Lower lobe of right lung (tissue), 2 donors: ENCODE data around the gene SLC16A13. TPM values are rescaled to one million over a fixed set of nuclear protein-coding genes. Genes with fewer than 3 reads are reported as not detected.
A peak's percentile ranks its signal among the peaks of the same experiment; 100 is the strongest.

Experiments used
- ATAC-seq, 2 donors: fragments of 200-7000 bp; cut with Tn5 transposase; one replicate each; pipeline ENCODE4 v1.9.1; 2020 to 2022; ENCODE audit warnings: mild to moderate bottlenecking in 2 of 2, moderate library complexity in 2 of 2
- DNase-seq: peaks from one replicate; pipeline ENCODE4 v3.0.0-alpha.2; 2020
- H3K27ac ChIP-seq: fragments of 200-600 bp; one replicate; pipeline ENCODE4 v1.8.0; 2022
- H3K27me3 ChIP-seq: fragments of 200-600 bp; one replicate; pipeline ENCODE4 v1.8.0; 2022; ENCODE audit warnings: low read depth
- H3K36me3 ChIP-seq: fragments of 200-600 bp; one replicate; pipeline ENCODE4 v1.8.0; 2022; ENCODE audit warnings: mild to moderate bottlenecking
- H3K4me1 ChIP-seq: fragments of 200-600 bp; one replicate; pipeline ENCODE4 v1.8.0; 2022
- H3K4me3 ChIP-seq: fragments of 200-600 bp; one replicate; pipeline ENCODE4 v1.8.0; 2022; ENCODE audit warnings: mild to moderate bottlenecking
- H3K9me3 ChIP-seq: fragments of 200-600 bp; one replicate; pipeline ENCODE4 v1.8.0; 2022
- CTCF ChIP-seq: fragments of 200-600 bp; IDR thresholded peaks from one replicate; pipeline ENCODE4 v1.8.0; 2022; ENCODE audit warnings: antibody characterized with exemption, mild to moderate bottlenecking
- intact Hi-C: fragments of 100-400 bp; cut with DNase I; formaldehyde crosslinking; loops from one replicate; pipeline ENCODE4 v1.11.0; 2022
- total RNA-seq: library from RNA; stranded (reverse); fragmentation: NEBNext Ultra II Directional; extraction: Animal tissue kit (Norgen Biotek cat#: 25700); gene quantifications from one replicate; pipeline ENCODE4 v1.2.1, GENCODE V29; 2021
- donor health status: DM: no; HTN: yes; CAD: no; lungs with severe emphysema.

Gene SLC16A13
- total RNA-seq, 1 donor from 2014 or later = 9.9 TPM

- no peak overlapping the region for H3K27ac ChIP-seq
- ATAC-seq (no peak), DNase-seq (no peak)
- peaks cover 61% of the 10 kb centered on the region for H3K4me1 ChIP-seq
- H3K4me3 ChIP-seq = no peak overlapping the region
- intact Hi-C loops = no loop called here
- no peak for TF ChIP-seq CTCF
- peaks cover 15% of the 10 kb centered on the region for H3K36me3 ChIP-seq
- no peaks in the 10 kb centered on the region for H3K27me3 ChIP-seq
- H3K9me3 ChIP-seq = no peaks in the 10 kb centered on the region
These were observed 19.4 kb upstream of the SLC16A13 start for GRCh38 chr17:7016418-7016817.

- H3K27ac ChIP-seq = peak overlapping the region; percentile 85
- TF ChIP-seq CTCF = no peak
- DNase-seq (no peak), ATAC-seq (no peak)
- peaks cover 15% of the 10 kb centered on the region for H3K36me3 ChIP-seq
- H3K9me3 ChIP-seq = no peaks in the 10 kb centered on the region
- no peaks in the 10 kb centered on the region for H3K27me3 ChIP-seq
- H3K4me3 ChIP-seq = peak overlapping the region; percentile 55
- H3K4me1 ChIP-seq = peaks cover 65% of the 10 kb centered on the region
- intact Hi-C loops = no loop called here
These were observed 18.7 kb upstream of the SLC16A13 start for GRCh38 chr17:7016886-7017826.

- Histone ChIP-seq H3K27ac (peak overlapping the region; percentile 85), H3K4me1 (peaks cover 71% of the 10 kb centered on the region), H3K4me3 (peak overlapping the region; percentile 55), H3K36me3 (peaks cover 15% of the 10 kb centered on the region), H3K27me3 (no peaks in the 10 kb centered on the region), H3K9me3 (no peaks in the 10 kb centered on the region)
- TF ChIP-seq CTCF = no peak
- DNase-seq (no peak), ATAC-seq (no peak)
- intact Hi-C loops = no loop called here
These were observed 18.0 kb upstream of the SLC16A13 start for GRCh38 chr17:7017827-7018200.

- H3K27ac ChIP-seq = peak overlapping the region; percentile 85
- peaks cover 15% of the 10 kb centered on the region for H3K36me3 ChIP-seq
- TF ChIP-seq CTCF = no peak
- no peaks in the 10 kb centered on the region for H3K27me3 ChIP-seq
- peaks cover 74% of the 10 kb centered on the region for H3K4me1 ChIP-seq
- peak overlapping the region; percentile 55 for H3K4me3 ChIP-seq
- no peaks in the 10 kb centered on the region for H3K9me3 ChIP-seq
- ATAC-seq (no peak), DNase-seq (no peak)
- intact Hi-C loops = no loop called here
These were observed 17.4 kb upstream of the SLC16A13 start for GRCh38 chr17:7018331-7018964.

GRCh38 chr17:7019367-7019766 is 16.4 kb upstream of the SLC16A13 start:
- H3K9me3 ChIP-seq = no peaks in the 10 kb centered on the region
- H3K4me1 ChIP-seq = peaks cover 69% of the 10 kb centered on the region
- H3K36me3 ChIP-seq = peaks cover 15% of the 10 kb centered on the region
- peak overlapping the region; percentile 85 for H3K27ac ChIP-seq
- TF ChIP-seq CTCF = no peak
- H3K4me3 ChIP-seq = peak overlapping the region; percentile 55
- ATAC-seq (no peak), DNase-seq (no peak)
- H3K27me3 ChIP-seq = no peaks in the 10 kb centered on the region
- intact Hi-C loops = no loop called here
